Left lung (tissue), 10 donors: ENCODE data around the gene SDK1. TPM values are rescaled to one million over a fixed set of nuclear protein-coding genes. Genes with fewer than 3 reads are reported as not detected.

Experiments used
- ATAC-seq: fragments of 200-7000 bp; cut with Tn5 transposase; one replicate; pipeline ENCODE4 v1.9.1; 2020; ENCODE audit warnings: moderate library complexity
- DNase-seq, 4 donors: peaks; one replicate each; pipeline ENCODE4 v3.0.0-alpha.2; 2013 to 2020
- H3K27ac ChIP-seq, 2 donors: fragments of 200-600 bp; sonication (generic) in 1 of 2; one replicate each; pipeline versions ENCODE4 v1.5.0 to v1.8.0; 2020 to 2021
- H3K27me3 ChIP-seq, 2 donors: fragments of 200-600 bp; sonication (generic) in 1 of 2; one replicate each; pipeline versions ENCODE4 v1.5.0 to v1.8.0; 2020 to 2021
- H3K36me3 ChIP-seq, 2 donors: fragments of 200-600 bp; sonication (generic) in 1 of 2; one replicate each; pipeline versions ENCODE4 v1.5.0 to v1.8.0; 2020 to 2021
- H3K4me1 ChIP-seq, 2 donors: fragments of 200-600 bp; one replicate each; pipeline ENCODE4 v1.8.0; 2021
- H3K4me3 ChIP-seq, 2 donors: fragments of 200-600 bp; sonication (generic) in 1 of 2; one replicate each; pipeline versions ENCODE4 v1.5.0 to v1.8.0; 2020 to 2021; ENCODE audit warnings: mild to moderate bottlenecking in 1 of 2
- H3K9me3 ChIP-seq, 2 donors: fragments of 200-600 bp; sonication (generic) in 1 of 2; one replicate each; pipeline versions ENCODE4 v1.5.0 to v1.8.0; 2020 to 2021
- CTCF ChIP-seq, 2 donors: fragments of 200-600 bp; sonication (generic) in 1 of 2; IDR thresholded peaks; one replicate each; pipeline versions ENCODE4 v1.5.0 to v1.8.0; 2021; ENCODE audit warnings: antibody characterized with exemption in 2 of 2
- intact Hi-C, 2 donors: fragments of 100-400 bp; cut with DNase I; formaldehyde crosslinking; loops; one replicate each; pipeline versions ENCODE4 v1.11.2 to v1.14.2; 2022
- polyA plus RNA-seq, 6 donors: library from polyadenylated mRNA; unstranded; fragments of 120-200 nt; gene quantifications; one replicate each; pipeline ENCODE4 v1.2.1, GENCODE V29; 2013; ENCODE audit not compliant: insufficient read length in 6 of 6
- total RNA-seq, 2 donors: library from RNA; stranded (reverse); fragmentation: NEBNext Ultra II Directional; extraction: Animal tissue kit (Norgen Biotek cat#: 25700); gene quantifications; one replicate each; pipeline ENCODE4 v1.2.1, GENCODE V29; 2021
- donor health status: DM: no; HTN: yes; CAD: no.
- donor health status: DM: no; HTN: no; CAD: no.

Gene SDK1
- total and polyA plus RNA-seq, 8 donors = 5.5 to 17.6 (median 13.0) TPM

- H3K9me3 ChIP-seq = no peaks in the 10 kb centered on the region
- no peaks in the 10 kb centered on the region for H3K27me3 ChIP-seq
- H3K4me1 ChIP-seq = no peaks in the 10 kb centered on the region
- H3K36me3 ChIP-seq = no peaks in the 10 kb centered on the region
- no peak for TF ChIP-seq CTCF (IDR thresholded peaks at IDR 0.05)
- ATAC-seq = no peak
- peak in 1 of 4 donors; percentile 47 for DNase-seq
- no peak overlapping the region for H3K4me3 ChIP-seq
- H3K27ac ChIP-seq = no peak overlapping the region
- intact Hi-C loops = no loop called here
These were observed 862.0 kb downstream of the SDK1 start for GRCh38 chr7:4162884-4163564.

- peak in 1 of 4 donors; percentile 65 for DNase-seq
- Histone ChIP-seq H3K4me1 (no peaks in the 10 kb centered on the region), H3K36me3 (no peaks in the 10 kb centered on the region), H3K9me3 (no peaks in the 10 kb centered on the region), H3K27ac (no peak overlapping the region), H3K4me3 (no peak overlapping the region), H3K27me3 (no peaks in the 10 kb centered on the region)
- TF ChIP-seq CTCF (IDR thresholded peaks at IDR 0.05) = no peak
- intact Hi-C loops = no loop called here
- no peak for ATAC-seq
These were observed 862.6 kb downstream of the SDK1 start for GRCh38 chr7:4163565-4164203.

GRCh38 chr7:4164556-4164955, 863.5 kb downstream of the SDK1 start:
- Histone ChIP-seq H3K4me1 (no peaks in the 10 kb centered on the region), H3K27me3 (no peaks in the 10 kb centered on the region), H3K36me3 (no peaks in the 10 kb centered on the region), H3K4me3 (no peak overlapping the region), H3K27ac (no peak overlapping the region), H3K9me3 (no peaks in the 10 kb centered on the region)
- intact Hi-C loops = no loop called here
- TF ChIP-seq CTCF (IDR thresholded peaks at IDR 0.05) = no peak
- DNase-seq (peak in 1 of 4 donors; percentile 65), ATAC-seq (no peak)

- no peaks in the 10 kb centered on the region for H3K9me3 ChIP-seq
- ATAC-seq (no peak), DNase-seq (peak in 1 of 4 donors; percentile 60)
- no peaks in the 10 kb centered on the region for H3K36me3 ChIP-seq
- intact Hi-C loops = no loop called here
- H3K4me3 ChIP-seq = no peak overlapping the region
- no peaks in the 10 kb centered on the region for H3K4me1 ChIP-seq
- no peak for TF ChIP-seq CTCF (IDR thresholded peaks at IDR 0.05)
- H3K27ac ChIP-seq = no peak overlapping the region
- H3K27me3 ChIP-seq = no peaks in the 10 kb centered on the region
These were observed 865.3 kb downstream of the SDK1 start for GRCh38 chr7:4166340-4166739.

GRCh38 chr7:4166807-4167206, 865.8 kb downstream of the SDK1 start:
- no peak for ATAC-seq
- DNase-seq = peak in 1 of 4 donors; percentile 53
- no peak overlapping the region for H3K4me3 ChIP-seq
- H3K27me3 ChIP-seq = no peaks in the 10 kb centered on the region
- H3K9me3 ChIP-seq = no peaks in the 10 kb centered on the region
- no peak overlapping the region for H3K27ac ChIP-seq
- no peak for TF ChIP-seq CTCF (IDR thresholded peaks at IDR 0.05)
- intact Hi-C loops = no loop called here
- no peaks in the 10 kb centered on the region for H3K36me3 ChIP-seq
- H3K4me1 ChIP-seq = no peaks in the 10 kb centered on the region
